Activated CD4-positive, alpha-beta T cell treated with anti-CD3 and anti-CD28 coated beads, Interleukin-10, Interleukin-2, amounts not matched to agents 100 ng/mL and 50 ng/mL, durations not matched to agents 16 hours and 8 hours (primary cell): ENCODE results near the gene LTO1.
"Not testable (repeated sequence)": the region's sequence is repeated elsewhere in the genome, so short reads cannot be mapped to it uniquely, and the experiment has no call there.

Experiments
- DNase-seq: peaks from one replicate; pipeline ENCODE4 v3.0.0-alpha.2; 2020

LTO1 gene

GRCh38 chr11:69630017-69630416, 45.1 kb downstream of the LTO1 start:
- DNase-seq, result peak; percentile 19

GRCh38 chr11:69627551-69627950, 47.6 kb downstream of the LTO1 start:
- DNase-seq, result no peak

GRCh38 chr11:69625476-69625875, 49.7 kb downstream of the LTO1 start:
- DNase-seq, result no peak

- DNase-seq, result no peak
Observed at GRCh38 chr11:69624293-69624692, 50.9 kb downstream of the LTO1 start.

GRCh38 chr11:69622097-69622681, 53.0 kb downstream of the LTO1 start:
- not testable (repeated sequence) for DNase-seq

GRCh38 chr11:69620683-69621290, 54.4 kb downstream of the LTO1 start:
- no peak for DNase-seq

- no peak for DNase-seq
Observed at GRCh38 chr11:69618237-69618636, 56.9 kb downstream of the LTO1 start.

- DNase-seq, result no peak
Observed at GRCh38 chr11:69617682-69618081, 57.5 kb downstream of the LTO1 start.

GRCh38 chr11:69617220-69617619, 57.9 kb downstream of the LTO1 start:
- DNase-seq, result no peak
